MM.1S (cell line): ENCODE data around the gene BAG3.

Source experiments
- DNase-seq: peaks from one replicate; pipeline ENCODE4 v3.0.0-alpha.2; 2015
- H2AFZ ChIP-seq: fragments of 300-600 bp; sonication (generic); 2 replicates; pipeline ENCODE4 v1.6.0; 2016; ENCODE audit warnings: antibody characterized with exemption, low read length
- H3F3A ChIP-seq: fragments of 300-600 bp; sonication (generic); 2 replicates; pipeline ENCODE4 v1.6.1; 2016; ENCODE audit warnings: mild to moderate bottlenecking, antibody characterized with exemption, low read length, moderate library complexity, mixed read lengths; ENCODE audit not compliant: insufficient read depth
- H3K27ac ChIP-seq: fragments of 300-600 bp; sonication (generic); 2 replicates; pipeline ENCODE4 v1.5.1; 2016; ENCODE audit warnings: mild to moderate bottlenecking, low read length
- H3K27me3 ChIP-seq: fragments of 300-600 bp; sonication (generic); replicated peaks from 2 replicates; pipeline ENCODE4 v1.6.0; 2016; ENCODE audit warnings: low read length; ENCODE audit not compliant: insufficient read depth
- H3K36me3 ChIP-seq: fragments of 300-600 bp; sonication (generic); replicated peaks from 2 replicates; pipeline ENCODE4 v1.6.1; 2016; ENCODE audit warnings: mild to moderate bottlenecking, low read length, mixed read lengths; ENCODE audit not compliant: insufficient read depth
- H3K4me1 ChIP-seq: fragments of 300-600 bp; sonication (generic); 2 replicates; pipeline ENCODE4 v1.6.1; 2016; ENCODE audit warnings: low read length, mixed read lengths
- H3K4me2 ChIP-seq: fragments of 300-600 bp; sonication (generic); 2 replicates; pipeline ENCODE4 v1.6.0; 2016; ENCODE audit warnings: low read depth, low read length
- H3K4me3 ChIP-seq: fragments of 300-600 bp; sonication (generic); 2 replicates; pipeline ENCODE4 v1.5.1; 2016; ENCODE audit warnings: low read length, mixed read lengths
- H3K79me2 ChIP-seq: fragments of 300-600 bp; sonication (generic); 2 replicates; pipeline ENCODE4 v1.6.1; 2016; ENCODE audit warnings: mixed run types, low read length, mixed read lengths
- H3K9ac ChIP-seq: fragments of 300-600 bp; sonication (generic); 2 replicates; pipeline ENCODE4 v1.6.1; 2016; ENCODE audit warnings: low read length, mixed read lengths
- H3K9me2 ChIP-seq: fragments of 300-600 bp; sonication (generic); replicated peaks from 2 replicates; pipeline ENCODE4 v1.6.1; 2016; ENCODE audit warnings: mild to moderate bottlenecking, low read length, mixed read lengths; ENCODE audit not compliant: insufficient read depth
- H3K9me3 ChIP-seq: fragments of 300-600 bp; sonication (generic); replicated peaks from 2 replicates; pipeline ENCODE4 v1.6.1; 2016; ENCODE audit warnings: mild to moderate bottlenecking, low read length, mixed read lengths; ENCODE audit not compliant: insufficient read depth
- H4K20me1 ChIP-seq: fragments of 300-600 bp; sonication (generic); 2 replicates; pipeline ENCODE4 v1.6.1; 2016; ENCODE audit warnings: mild to moderate bottlenecking, low read length, moderate library complexity, mixed read lengths; ENCODE audit not compliant: insufficient read depth
- EZH2 ChIP-seq: fragments of 300-600 bp; sonication (generic); optimal IDR thresholded peaks from 2 replicates; pipeline ENCODE3; 2017; ENCODE audit warnings: low read depth, mild to moderate bottlenecking, antibody characterized with exemption, low read length, mixed read lengths
- EZH2phosphoT487 ChIP-seq: fragments of 300-600 bp; sonication (generic); IDR thresholded peaks from 2 replicates; pipeline ENCODE4 v1.6.1; 2018; ENCODE audit warnings: antibody characterized with exemption, low read length
- TF ChIP-seq, protein P1 (sequence below): fragments of 300-600 bp; sonication (generic); IDR thresholded peaks from 2 replicates; pipeline ENCODE4 v1.5.1; 2016; ENCODE audit warnings: antibody characterized with exemption, low read length, mixed read lengths

The BAG3 gene

DNA sequence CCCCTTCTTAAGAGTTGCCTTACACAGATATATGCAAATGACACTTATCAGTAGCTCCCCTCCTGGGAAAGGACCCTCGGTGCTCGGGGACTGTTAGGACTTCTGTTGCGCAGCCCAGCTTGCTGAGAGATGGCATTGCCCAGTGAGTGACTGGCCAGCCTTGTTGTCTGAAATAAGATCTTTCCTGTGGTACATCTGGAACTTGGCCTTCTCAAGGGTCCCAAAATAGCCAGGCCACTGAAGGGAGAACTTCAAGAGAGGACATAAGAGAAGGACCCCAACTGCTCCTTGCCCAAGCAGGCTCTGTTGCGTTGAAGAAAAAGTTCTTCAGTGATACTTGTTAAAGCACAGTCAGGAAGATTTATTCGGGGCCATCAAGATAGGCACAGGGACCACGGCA, 17.3 kb downstream of the BAG3 start:
- no peaks in the 10 kb centered on the region for H3K9me2 ChIP-seq
- no peak overlapping the region for H3K4me3 ChIP-seq
- H3K4me1 ChIP-seq, result peaks cover 4% of the 10 kb centered on the region
- H3K27me3 ChIP-seq, result no peaks in the 10 kb centered on the region
- H2AFZ ChIP-seq, result no peak overlapping the region
- no peak overlapping the region for H3K4me2 ChIP-seq
- peaks cover 8% of the 10 kb centered on the region; the same call in 1 of the 2 replicates for H3F3A ChIP-seq
- no peaks in the 10 kb centered on the region for H4K20me1 ChIP-seq
- H3K27ac ChIP-seq, result no peak overlapping the region
- no peak for DNase-seq
- H3K79me2 ChIP-seq, result peaks cover 59% of the 10 kb centered on the region
- TF ChIP-seq EZH2 (no peak), EZH2phosphoT487 (no peak)
- TF ChIP-seq, protein P1, sequence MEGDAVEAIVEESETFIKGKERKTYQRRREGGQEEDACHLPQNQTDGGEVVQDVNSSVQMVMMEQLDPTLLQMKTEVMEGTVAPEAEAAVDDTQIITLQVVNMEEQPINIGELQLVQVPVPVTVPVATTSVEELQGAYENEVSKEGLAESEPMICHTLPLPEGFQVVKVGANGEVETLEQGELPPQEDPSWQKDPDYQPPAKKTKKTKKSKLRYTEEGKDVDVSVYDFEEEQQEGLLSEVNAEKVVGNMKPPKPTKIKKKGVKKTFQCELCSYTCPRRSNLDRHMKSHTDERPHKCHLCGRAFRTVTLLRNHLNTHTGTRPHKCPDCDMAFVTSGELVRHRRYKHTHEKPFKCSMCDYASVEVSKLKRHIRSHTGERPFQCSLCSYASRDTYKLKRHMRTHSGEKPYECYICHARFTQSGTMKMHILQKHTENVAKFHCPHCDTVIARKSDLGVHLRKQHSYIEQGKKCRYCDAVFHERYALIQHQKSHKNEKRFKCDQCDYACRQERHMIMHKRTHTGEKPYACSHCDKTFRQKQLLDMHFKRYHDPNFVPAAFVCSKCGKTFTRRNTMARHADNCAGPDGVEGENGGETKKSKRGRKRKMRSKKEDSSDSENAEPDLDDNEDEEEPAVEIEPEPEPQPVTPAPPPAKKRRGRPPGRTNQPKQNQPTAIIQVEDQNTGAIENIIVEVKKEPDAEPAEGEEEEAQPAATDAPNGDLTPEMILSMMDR, result no peak
- no peak overlapping the region for H3K9ac ChIP-seq
- no peaks in the 10 kb centered on the region for H3K36me3 ChIP-seq
- no peaks in the 10 kb centered on the region for H3K9me3 ChIP-seq

DNA sequence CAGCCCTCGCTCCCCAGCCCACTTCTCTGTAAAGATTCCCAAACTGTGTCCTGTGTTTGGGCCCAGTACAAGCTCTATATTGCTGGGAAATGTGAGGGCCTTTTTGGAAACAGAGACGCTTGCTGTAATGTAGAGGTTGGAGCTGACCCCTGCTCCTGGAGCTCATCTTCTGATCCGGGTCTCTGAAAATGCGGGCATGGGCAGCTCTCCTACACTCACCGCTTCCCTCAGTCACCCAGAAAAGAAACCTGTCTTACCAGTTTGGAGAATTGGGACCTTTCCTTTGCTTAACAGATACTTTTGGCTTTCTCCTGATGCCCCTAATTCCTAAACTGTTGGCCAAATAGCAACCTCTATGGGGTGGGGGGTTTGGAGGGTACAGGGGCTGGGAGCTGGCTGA, 18.2 kb downstream of the BAG3 start:
- Histone ChIP-seq H3K4me2 (no peak overlapping the region), H3K27ac (no peak overlapping the region), H3K9ac (no peak overlapping the region), H3K36me3 (no peaks in the 10 kb centered on the region), H2AFZ (no peak overlapping the region), H3K4me1 (peaks cover 3% of the 10 kb centered on the region), H3K79me2 (peaks cover 51% of the 10 kb centered on the region), H3K4me3 (no peak overlapping the region), H3K27me3 (no peaks in the 10 kb centered on the region), H4K20me1 (no peaks in the 10 kb centered on the region), H3F3A (0 out of 2 replicates have a peak, but pooled peaks cover 1% of the 10 kb centered on the region), H3K9me2 (no peaks in the 10 kb centered on the region), H3K9me3 (no peaks in the 10 kb centered on the region)
- DNase-seq, result no peak
- no peak for TF ChIP-seq EZH2phosphoT487
- TF ChIP-seq, protein P1, result no peak
- TF ChIP-seq EZH2, result no peak

DNA sequence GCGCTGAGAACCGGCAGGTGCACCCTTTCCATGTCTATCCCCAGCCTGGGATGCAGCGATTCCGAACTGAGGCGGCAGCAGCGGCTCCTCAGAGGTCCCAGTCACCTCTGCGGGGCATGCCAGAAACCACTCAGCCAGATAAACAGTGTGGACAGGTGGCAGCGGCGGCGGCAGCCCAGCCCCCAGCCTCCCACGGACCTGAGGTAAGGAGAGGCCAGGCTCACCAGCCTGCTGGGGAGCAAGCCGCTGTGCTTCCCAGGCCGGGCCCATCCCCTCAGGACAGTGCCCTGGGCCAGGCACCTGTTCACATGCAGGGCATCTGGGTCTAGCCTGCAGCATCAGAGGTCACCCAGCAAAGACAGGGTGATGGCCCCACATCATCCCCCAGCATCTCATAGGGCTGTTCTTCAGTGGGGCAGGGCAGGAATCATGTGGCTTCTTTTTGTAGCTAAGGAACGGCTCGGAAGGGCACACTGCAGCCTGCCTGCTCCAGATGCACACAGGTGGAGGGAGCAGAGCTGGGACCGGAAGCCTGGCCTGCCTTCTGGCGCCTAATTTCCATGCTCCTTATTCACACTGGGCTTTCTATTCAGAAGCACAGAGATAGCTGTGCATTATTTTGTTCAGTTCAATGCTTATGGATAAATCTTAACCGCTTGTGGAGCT, 18.9 kb downstream of the BAG3 start:
- no peaks in the 10 kb centered on the region for H3K9me3 ChIP-seq
- no peak for TF ChIP-seq EZH2
- TF ChIP-seq, protein P1, result no peak
- TF ChIP-seq EZH2phosphoT487, result no peak
- H3K36me3 ChIP-seq, result no peaks in the 10 kb centered on the region
- H3K4me1 ChIP-seq, result no peaks in the 10 kb centered on the region
- H3K79me2 ChIP-seq, result peaks cover 46% of the 10 kb centered on the region
- no peaks in the 10 kb centered on the region for H3F3A ChIP-seq
- H2AFZ ChIP-seq, result no peak overlapping the region
- no peaks in the 10 kb centered on the region for H3K9me2 ChIP-seq
- H3K27me3 ChIP-seq, result no peaks in the 10 kb centered on the region
- no peak overlapping the region for H3K4me2 ChIP-seq
- H4K20me1 ChIP-seq, result no peaks in the 10 kb centered on the region
- H3K27ac ChIP-seq, result no peak overlapping the region
- no peak overlapping the region for H3K9ac ChIP-seq
- DNase-seq, result no peak
- H3K4me3 ChIP-seq, result no peak overlapping the region
